ENCODE data around the gene ITPR1.
A peak's percentile ranks its signal among the peaks of the same experiment; 100 is the strongest.

Gene ITPR1

DNA sequence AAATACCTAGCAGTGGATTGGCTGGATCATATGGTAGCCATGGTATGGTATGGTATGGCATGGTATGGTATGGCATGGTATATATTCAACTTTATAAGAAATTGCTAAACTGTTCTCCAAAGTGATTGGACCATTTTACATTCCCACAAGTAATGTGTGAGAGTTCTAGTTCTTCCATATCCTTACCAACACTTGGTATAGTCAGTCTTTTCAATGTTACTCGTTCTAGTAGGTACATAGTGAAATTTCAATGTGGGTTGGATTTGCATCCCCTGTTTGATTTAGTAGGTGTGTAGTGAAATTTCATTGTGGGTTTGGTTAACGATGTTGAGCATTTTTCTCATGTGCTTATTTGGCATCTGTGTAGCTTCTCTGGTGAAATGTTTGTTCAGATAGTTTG lies 154.3 kb downstream of the ITPR1 start:
- TF ChIP-seq ZFP3 (CRISPR knock-in tag; IDR thresholded peaks at IDR 0.05) (no peak), ZFP30 (CRISPR knock-in tag; IDR thresholded peaks at IDR 0.05) (no peak), ISL1 (CRISPR knock-in tag; IDR thresholded peaks at IDR 0.05) (no peak), ZNF8 (CRISPR knock-in tag; IDR thresholded peaks at IDR 0.05) (no peak), TSHZ2 (CRISPR knock-in tag; IDR thresholded peaks at IDR 0.05) (no peak), ZNF70 (CRISPR knock-in tag; IDR thresholded peaks at IDR 0.05) (no peak), GLIS3 (CRISPR knock-in tag; IDR thresholded peaks at IDR 0.05) (no peak)
- TF ChIP-seq, protein P1, sequence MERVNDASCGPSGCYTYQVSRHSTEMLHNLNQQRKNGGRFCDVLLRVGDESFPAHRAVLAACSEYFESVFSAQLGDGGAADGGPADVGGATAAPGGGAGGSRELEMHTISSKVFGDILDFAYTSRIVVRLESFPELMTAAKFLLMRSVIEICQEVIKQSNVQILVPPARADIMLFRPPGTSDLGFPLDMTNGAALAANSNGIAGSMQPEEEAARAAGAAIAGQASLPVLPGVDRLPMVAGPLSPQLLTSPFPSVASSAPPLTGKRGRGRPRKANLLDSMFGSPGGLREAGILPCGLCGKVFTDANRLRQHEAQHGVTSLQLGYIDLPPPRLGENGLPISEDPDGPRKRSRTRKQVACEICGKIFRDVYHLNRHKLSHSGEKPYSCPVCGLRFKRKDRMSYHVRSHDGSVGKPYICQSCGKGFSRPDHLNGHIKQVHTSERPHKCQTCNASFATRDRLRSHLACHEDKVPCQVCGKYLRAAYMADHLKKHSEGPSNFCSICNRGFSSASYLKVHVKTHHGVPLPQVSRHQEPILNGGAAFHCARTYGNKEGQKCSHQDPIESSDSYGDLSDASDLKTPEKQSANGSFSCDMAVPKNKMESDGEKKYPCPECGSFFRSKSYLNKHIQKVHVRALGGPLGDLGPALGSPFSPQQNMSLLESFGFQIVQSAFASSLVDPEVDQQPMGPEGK (CRISPR knock-in tag; IDR thresholded peaks at IDR 0.05; ENCODE audit: borderline replicate concordance) = no peak
- no peak for ATAC-seq

GRCh38 chr3:4655145-4656045 lies 162.2 kb downstream of the ITPR1 start:
- ATAC-seq = peak; percentile 16; the same call in 2 of the 3 replicates
- TF ChIP-seq CREB5 (CRISPR knock-in tag; IDR thresholded peaks at IDR 0.05; ENCODE audit: low read depth) (no peak), SNAI2 (CRISPR knock-in tag; IDR thresholded peaks at IDR 0.05) (no peak), CSDC2 (CRISPR knock-in tag; IDR thresholded peaks at IDR 0.05) (no peak), ISL1 (CRISPR knock-in tag; IDR thresholded peaks at IDR 0.05) (no peak), RARB (CRISPR knock-in tag; IDR thresholded peaks at IDR 0.05) (no peak), ESRRG (CRISPR knock-in tag; IDR thresholded peaks at IDR 0.05) (no peak), TSHZ2 (CRISPR knock-in tag; IDR thresholded peaks at IDR 0.05) (no peak), ARNTL (CRISPR knock-in tag; IDR thresholded peaks at IDR 0.05; ENCODE audit: borderline replicate concordance, low read depth) (no peak), ZFP3 (CRISPR knock-in tag; IDR thresholded peaks at IDR 0.05) (no peak), ZFP30 (CRISPR knock-in tag; IDR thresholded peaks at IDR 0.05) (no peak)
- TF ChIP-seq, protein P1 (CRISPR knock-in tag; IDR thresholded peaks at IDR 0.05; ENCODE audit: borderline replicate concordance) = no peak
- TF ChIP-seq, protein P2, sequence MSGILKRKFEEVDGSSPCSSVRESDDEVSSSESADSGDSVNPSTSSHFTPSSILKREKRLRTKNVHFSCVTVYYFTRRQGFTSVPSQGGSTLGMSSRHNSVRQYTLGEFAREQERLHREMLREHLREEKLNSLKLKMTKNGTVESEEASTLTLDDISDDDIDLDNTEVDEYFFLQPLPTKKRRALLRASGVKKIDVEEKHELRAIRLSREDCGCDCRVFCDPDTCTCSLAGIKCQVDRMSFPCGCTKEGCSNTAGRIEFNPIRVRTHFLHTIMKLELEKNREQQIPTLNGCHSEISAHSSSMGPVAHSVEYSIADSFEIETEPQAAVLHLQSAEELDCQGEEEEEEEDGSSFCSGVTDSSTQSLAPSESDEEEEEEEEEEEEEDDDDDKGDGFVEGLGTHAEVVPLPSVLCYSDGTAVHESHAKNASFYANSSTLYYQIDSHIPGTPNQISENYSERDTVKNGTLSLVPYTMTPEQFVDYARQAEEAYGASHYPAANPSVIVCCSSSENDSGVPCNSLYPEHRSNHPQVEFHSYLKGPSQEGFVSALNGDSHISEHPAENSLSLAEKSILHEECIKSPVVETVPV (CRISPR knock-in tag; IDR thresholded peaks at IDR 0.05) = no peak

Measured in SK-N-SH treated with all-trans-retinoic acid at 6 μM for 48 hours (cell line).